HG03095 (cell line): ENCODE results near the gene MAP2K5.

ENCODE experiments used
- ATAC-seq: cut with Tn5 transposase; IDR thresholded peaks from one replicate; pipeline ENCODE4 v1.9.1; 2021; ENCODE audit warnings: moderate library complexity; ENCODE audit not compliant: unreplicated experiment

Gene MAP2K5

DNA sequence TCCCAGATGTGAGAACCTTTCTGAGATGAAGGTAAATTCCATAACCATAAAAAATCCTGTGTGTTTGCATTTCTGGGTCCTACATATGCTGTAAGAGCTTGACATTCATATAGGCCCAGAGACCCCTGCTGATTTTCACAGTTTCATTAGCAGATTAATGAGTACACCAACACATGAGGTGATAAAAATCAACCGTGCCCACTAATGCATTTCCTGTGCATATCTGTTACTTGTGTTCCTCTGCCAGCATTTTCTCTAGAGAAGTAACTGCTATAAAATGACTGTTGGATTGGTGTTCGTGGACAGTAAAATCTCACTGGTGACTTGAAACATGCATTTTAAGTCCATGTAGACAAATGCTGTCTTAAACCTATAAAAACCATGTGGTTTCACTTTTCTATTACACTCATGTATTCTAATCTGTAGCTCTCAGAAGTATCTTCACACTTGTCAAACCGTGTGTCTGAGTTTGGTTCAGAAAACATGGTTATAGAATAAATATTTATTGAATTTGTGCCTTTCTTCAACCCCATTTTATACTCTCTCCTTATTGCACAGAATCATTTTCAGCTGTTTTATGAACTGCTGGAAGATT lies 14.6 kb downstream of the MAP2K5 start:
- no peak for ATAC-seq

DNA sequence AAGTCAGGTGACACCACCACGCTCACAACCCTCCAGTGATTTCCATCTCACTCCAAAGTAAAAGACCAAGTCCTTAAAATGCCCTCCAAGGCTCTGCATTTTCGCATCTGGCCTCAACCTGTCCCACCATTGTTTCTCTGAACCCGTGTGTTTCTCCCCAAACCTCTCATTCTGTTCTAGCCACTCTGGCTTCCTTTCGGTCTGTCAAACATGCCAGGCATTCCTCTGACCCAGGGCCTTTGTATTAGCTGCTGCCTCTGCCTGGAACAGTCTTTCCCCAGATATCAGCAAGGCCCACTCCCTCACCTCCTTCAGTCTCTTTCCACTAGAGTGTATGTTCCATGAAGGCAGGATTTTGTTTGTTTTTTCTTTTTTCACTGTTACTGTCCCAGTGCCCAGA lies 16.0 kb downstream of the MAP2K5 start:
- ATAC-seq, result no peak

DNA sequence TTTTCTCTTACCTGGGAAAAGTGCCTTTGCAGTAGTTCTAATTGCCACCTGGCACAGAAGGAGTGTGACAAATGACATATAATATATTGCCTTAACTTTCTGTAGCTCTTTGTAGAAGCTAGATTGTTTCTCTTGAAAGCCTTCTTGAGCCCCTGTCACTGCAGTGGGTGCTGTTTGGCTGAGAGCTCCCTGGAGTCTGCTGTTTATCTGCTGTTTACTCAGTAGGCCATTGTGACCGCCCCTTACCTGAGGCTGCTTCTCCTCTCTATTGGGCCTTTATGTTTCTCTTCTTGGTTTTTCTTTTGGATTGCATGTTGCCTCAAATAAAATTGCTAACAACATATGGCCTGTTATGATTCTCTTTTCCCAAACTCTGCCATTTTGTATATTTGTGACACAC lies 16.7 kb downstream of the MAP2K5 start:
- ATAC-seq, result no peak

DNA sequence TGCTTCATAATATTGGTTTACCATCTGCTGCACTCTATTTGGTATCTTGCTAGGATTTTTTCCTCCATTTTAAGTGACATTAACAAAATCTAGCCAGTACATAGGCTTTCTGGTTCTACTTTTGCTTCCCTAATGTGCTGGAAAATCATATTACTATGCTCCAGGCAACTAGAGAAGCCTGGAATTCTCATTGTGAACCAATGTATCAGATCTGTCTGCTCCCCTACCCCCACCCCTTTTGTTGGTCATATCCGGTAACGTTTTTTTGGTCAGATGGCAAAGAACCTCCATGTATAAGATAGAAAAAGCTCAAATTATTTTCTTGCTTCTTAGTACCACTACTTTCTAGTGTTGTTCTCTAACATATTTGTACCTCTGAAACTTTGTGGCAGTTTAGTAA lies 17.1 kb downstream of the MAP2K5 start:
- ATAC-seq, result no peak

DNA sequence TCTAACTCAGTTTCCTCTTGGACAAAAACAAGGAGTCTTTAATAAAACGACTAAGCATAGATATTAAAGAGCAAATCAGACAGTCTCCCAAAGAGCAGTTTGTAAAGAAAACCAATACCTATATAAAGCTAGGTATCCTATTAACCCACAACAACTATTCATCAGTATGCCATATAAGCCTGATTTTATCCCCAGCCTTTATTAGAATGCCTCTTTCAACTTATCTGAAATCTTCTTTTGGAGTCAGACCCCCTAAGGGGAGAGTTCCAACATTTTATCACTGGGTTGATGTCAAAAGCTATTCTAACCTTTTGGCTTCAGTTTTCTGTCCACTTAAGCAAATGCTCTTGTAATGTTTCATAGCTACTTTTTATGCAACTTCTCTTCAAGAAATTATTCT lies 17.8 kb downstream of the MAP2K5 start:
- no peak for ATAC-seq

DNA sequence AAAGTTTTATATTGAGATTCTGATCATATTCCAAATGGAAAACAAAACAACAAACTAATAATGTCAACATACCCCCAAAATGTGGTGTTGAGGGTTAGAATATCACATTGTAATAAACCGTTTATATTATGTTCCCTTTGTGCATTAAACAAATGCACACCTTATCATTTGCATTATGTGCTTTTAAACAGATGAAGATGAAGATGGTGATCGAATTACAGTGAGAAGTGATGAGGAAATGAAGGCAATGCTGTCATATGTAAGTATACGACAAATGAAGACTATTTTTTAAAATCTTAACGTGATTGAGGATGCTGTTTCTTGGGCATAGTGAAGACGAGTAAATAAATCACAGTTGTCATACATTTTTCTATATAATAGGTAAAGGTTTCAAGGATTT lies 20.6 kb downstream of the MAP2K5 start:
- no peak for ATAC-seq

DNA sequence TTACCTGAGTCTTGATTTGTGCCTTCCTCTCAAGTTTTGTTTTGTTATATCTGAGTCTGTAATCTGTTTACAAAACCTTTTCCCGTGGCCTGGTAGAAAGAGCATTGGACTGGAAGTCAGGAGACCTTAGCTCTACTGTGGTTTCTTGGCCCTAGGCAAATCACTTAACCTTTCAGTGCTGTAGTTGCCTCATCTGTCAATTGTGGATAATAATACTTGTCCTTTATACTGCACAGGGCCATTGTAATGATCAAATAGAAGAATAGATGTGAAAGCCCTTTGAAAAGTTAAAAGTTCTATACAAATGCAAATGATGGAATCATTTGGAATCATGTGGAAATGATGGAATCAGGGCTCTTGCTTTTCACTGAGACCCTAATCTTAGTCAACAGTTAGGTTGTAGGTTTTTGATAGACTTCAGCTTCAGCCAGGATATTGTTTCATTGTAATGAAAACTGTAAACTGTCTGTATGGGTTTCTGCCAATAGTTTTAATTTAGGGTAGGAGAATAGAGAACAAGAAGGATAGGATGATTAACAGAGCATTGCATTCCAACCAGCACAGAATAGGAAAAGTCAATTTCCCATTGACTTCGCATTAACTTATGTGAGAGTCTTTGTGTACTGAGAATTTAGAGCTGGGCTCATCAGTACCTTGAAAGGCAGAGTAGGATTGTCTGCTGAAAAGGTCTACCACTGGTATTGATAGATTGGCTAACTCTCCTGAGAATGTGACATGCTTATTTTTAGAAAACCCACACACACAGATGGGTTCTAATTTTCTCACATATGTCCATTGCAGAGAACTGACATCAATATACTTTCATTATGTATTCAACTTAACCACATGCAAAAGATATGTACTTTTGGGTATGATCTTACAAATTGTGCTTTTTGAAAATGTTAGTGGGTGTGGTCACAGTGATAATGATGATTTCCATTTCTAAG lies 21.8 kb downstream of the MAP2K5 start:
- ATAC-seq, result peak; percentile 87

DNA sequence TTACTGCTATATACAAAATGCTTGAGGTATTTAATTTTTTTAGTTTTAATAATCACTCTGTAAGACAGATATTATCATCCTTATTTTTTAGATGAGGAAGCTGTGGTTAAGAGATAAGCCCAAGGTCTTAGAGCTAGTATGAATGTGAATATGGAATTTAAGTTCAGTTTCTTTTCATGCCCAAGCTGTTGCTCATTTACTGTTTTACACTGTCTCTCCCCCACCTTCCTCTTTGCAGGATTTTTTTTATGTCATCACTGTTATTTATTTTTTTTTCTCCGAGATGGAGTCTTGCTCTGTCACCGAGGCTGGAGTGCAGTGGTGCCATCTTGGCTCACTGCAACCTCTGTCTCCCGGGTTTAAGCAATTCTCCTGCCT lies 22.5 kb downstream of the MAP2K5 start:
- no peak for ATAC-seq

DNA sequence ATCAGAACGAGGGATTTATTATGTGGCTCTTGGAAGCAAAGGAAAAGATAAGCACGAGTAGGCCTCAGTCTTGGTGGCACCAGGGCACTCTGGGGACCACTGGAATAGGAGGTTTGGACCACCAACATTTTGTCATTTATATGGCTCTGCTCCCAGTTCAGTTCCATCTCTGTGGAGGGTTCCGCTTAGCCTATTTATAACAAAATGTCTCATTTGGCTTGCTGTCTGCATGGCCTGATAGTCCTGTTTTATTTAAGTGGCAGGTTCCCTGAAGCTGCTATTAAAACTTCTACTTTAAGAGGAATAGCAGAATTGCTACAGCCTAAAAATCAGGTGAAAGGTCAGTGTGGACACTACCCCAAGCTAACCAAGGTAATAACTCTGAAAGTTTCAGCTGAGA lies 27.2 kb downstream of the MAP2K5 start:
- no peak for ATAC-seq

DNA sequence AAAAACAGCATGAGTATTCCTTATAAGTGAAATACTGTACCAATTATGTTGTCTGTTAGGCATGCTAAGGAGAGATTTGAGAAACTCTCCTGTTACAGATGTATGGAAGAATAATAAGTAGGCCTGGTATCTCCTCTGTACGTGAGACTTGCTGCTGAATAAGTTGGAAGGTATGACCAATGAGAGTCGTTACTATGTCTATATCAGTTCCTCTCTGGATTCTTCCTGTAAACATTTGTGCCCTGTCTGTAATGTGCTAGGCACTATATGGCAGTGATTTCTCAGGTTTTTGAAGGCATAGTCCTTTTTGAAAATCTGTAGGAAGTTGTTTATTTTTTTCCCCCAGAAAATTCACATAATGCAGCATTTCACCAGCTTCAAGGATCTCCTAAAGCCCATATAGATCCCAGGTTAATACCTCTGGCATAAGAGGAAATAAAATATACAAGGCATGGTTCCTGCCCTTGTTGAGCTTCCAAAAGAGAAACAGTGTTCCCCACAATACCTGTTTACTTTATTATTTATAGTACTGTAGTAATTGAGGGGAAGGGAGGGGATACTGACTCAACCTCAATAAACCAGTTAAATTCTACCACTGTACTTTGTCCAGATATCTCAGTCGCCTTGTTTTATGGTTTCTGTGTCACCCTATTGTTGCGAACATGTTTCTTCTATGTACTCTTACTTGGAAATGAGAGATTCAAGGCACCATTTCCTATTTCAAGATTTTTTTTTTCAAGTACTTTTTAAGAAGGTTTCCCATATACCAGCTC lies 28.6 kb downstream of the MAP2K5 start:
- ATAC-seq, result no peak

DNA sequence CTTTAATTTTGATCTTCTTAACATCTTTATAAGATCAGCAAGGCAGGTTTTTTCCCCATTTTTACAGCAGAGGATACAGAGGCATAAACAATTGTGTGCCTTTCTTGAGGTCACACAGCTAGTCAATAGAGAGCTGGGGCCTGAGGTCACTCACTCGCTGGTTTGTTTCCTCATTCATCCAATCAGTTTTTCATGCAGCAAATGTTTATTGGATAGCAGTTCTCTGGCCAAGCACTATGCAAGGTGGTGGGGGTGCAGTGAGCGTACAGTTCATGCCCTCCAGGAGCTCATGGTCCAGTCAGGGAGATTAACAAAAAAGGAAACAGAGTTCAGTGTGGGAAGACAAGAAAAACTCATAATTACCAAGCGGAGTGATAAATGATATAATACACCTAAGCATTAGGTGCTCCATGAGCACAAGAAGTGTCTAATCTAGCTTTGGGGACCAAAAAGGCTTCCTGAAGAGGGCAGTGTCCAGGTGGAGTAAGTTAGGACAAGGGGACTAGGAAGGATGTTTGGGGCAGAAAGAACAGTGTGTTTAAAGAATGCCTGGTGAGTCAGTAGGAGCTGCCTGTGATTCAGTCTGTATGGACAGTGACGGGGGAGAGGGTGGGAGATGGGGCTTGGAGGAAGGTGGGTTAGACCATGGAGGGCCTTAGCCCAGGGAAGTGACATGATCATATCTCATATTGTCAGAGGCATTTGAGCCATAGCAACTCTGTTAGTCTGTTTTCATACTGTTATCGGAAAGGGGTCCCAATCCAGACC lies 29.3 kb downstream of the MAP2K5 start:
- ATAC-seq, result no peak

DNA sequence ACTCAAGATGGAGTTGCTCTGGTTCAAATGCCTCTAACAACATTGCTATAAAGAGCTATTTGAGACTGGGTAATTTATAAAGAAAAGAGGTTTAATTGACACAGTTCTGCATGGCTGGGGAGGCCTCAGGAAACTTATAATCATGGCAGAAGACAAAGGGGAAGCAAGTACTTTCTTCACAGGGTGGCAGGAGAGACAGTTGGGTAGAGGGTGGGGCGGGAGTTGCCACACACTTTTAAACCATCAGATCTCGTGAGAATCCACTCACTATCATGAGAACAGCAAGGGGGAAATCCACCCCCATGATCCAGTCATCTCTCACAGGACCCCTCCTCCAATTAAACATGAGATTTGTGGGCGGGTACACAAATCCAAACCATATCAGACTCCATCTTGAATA lies 30.7 kb downstream of the MAP2K5 start:
- no peak for ATAC-seq

DNA sequence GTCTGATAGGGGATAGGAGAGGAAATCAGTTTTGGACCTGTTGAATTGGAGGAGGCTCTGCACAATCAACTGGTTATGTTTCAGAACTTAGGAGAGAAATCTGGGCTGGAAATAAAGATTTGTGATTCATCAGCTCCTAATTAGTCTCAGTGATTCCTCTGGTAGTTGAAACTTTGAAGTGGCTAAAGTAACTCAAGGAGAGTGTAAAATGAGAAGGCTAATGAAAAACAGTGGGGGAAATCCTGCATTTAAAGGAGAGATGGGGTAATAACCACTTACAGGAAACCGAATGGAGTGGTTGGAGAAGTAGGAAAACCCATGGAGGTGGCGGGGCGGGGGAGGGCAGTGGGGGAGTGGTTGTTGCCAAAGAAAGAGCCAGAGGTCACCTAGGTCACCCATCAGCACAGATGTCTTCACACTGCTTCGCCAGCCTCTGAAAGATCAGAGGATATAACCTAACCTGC lies 32.6 kb downstream of the MAP2K5 start:
- ATAC-seq, result no peak

DNA sequence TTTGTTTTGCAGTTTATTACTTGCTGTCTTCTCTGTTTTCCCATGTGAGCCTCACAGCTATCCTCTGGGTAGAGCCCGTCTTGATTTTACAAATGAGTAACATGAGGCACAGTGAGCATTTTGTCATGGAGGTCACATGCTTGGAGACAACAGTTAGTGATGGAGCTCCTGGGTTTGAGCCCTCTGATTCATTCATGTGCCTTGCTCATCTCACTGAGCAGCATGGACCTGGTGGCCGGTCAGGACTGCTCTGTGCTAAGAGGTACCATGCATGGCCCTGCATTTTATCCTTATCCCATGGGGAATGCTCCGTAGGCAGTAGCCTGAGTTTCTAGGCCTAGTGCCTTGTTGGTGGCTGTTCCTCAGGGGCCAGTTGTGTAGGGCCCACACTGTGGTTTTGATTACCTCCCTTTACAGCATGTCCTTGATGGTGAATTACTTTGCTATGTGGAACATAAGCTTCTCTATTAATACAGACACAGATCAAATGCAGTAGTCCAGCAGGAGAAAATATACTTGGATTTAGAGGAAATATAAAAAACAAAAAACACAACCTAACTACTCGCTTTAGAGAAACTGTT lies 35.6 kb downstream of the MAP2K5 start:
- ATAC-seq, result no peak

DNA sequence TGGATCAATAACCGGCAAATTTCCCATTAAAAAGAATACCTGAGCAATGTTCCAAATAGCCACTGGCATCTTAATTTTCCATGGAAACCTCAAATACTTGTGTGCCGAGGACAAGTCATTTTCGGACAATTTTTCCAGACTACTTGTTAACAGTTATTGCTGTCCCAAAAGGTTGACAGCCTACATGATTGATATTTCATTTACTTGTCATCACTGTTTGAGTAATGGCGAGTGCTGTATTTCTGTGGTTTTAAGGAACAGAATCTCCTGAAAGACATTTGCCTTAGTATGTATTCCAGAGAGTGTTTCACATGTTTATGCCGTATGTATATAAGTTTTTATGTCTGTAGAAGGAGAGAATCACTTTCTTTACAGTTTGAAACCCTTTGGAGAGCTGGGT lies 36.7 kb downstream of the MAP2K5 start:
- no peak for ATAC-seq

DNA sequence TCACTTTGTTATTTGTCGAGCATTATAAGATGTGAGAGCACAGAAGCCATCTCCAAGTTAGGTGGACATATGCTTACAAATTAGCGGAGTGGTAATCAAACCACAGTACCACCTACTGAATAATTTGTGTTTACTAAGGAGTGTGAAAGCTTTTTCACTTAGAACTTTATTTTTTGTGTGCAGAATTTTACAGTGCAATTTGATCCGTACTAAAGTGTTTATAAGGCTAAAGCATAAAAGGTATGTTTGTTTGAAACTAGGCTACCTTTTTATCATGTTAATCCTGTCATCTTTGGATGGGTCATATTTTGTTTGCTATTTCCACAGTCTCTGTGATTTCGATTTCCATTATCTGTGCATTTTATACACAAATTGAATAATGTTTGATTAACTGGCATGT lies 37.5 kb downstream of the MAP2K5 start:
- ATAC-seq, result no peak

DNA sequence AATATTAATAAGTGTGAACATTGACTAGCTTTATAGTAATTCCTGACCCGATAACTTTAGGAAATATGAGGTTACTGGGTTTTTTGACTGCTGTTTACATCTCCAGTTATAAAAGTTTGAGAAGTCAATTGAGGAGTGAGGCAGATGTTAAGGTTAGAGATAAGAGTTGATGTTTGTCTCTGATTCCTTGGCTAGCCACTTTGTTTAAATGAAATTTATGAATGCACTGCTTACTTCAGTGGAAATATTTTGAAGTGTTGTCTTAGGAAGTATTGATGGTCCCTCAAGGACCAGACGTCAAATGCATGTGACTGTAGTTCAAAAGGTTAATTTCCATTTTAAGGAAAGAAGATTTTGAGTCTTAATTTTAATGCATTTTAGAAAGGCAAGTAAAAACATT lies 41.7 kb downstream of the MAP2K5 start:
- ATAC-seq, result no peak

DNA sequence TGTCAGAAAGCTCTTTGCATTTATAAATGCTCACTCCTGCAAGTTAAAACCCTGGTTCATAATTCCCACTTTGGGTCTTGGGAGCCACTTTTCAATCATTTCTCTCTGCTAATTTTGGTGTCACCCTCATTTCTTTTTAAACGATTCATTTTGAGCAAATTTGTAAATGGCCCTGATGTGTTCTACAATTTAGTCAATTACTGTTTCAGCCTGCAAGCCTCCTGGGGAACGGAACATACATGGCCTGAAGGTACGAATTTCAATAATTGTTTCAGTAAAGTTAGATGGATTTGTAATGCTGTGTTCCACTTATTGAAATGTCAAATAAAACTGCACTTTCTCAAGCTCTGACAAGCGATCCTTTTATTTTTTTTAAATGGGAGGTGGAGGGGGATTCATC lies 43.2 kb downstream of the MAP2K5 start:
- ATAC-seq, result no peak

DNA sequence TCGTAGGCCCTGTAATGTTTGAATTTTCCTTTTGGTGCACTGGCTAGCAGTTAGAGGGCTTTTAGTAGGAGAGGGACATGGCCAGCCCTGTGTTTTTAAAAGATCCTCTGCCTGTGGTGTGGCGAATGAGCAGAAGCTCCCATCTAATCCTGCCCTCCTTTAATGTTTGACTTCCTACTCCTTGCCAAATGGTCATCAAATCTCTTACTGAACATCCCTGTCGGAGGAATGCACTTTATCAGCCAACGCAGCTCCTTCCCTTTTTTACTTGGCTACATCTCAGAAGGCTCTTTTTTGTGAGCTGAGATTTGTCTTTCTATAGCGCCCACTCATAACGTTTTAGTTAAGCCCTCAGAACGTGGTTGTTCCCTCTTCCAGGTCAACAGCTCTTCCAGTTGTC lies 44.8 kb downstream of the MAP2K5 start:
- ATAC-seq, result no peak

DNA sequence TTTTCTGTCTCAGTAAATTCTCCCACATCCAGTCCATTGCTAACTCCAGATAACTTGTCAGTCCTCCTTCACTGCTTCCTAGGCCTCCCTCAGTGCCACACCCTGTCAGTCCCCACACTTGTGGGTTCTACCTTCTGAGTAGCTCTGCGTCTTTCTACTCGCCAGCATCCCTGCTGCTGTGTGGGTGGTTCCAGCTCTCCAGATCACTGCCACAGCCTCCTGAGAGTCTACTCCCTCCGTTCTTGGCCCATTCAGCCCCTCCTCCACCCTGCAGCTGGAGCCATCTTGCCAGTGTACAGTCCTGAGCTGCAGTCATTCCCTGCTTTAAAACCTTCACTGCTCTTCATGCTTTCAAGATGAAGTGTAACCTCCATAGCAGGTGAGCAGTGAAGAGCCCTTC lies 45.3 kb downstream of the MAP2K5 start:
- ATAC-seq, result no peak

DNA sequence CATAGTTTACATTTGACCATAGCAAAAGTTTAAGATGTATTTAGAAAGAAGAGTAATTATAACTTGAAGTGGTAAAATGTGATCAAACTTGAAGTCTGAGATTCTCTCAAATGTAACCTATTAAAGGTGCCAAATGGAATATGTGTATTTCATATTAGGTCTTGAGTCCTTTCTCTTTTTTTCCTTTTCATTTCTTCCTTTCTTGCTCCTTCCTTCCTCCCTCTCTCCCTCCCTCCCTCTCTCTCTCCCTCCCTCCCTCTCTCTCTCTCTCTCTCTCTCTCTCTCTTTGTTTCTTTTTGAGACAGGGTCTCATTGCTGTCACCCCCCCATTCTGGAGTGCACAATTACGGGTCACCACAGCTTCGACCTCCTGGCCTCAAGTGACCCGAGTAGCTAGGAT lies 47.7 kb downstream of the MAP2K5 start:
- no peak for ATAC-seq
